Renal cortical epithelial cell (primary cell): ENCODE results near the gene ZMAT5. TPM values are rescaled to one million over a fixed set of nuclear protein-coding genes. Genes with fewer than 3 reads are reported as not detected.

Experiments used
- DNase-seq: peaks from one replicate; pipeline ENCODE4 v3.0.0-alpha.2; 2011; ENCODE audit warnings: low read depth
- total RNA-seq: library from RNA; depleted of rRNA; stranded (reverse); fragments of >200 nt; gene quantifications from 2 replicates; pipeline ENCODE4 v1.2.3, GENCODE V29; 2014

ZMAT5 gene
- total RNA-seq, 1 donor from 2014 or later = 14.5 TPM

GRCh38 chr22:29753808-29754657 is 12.8 kb downstream of the ZMAT5 start:
- no peak for DNase-seq

- DNase-seq = no peak
Measured at GRCh38 chr22:29751669-29752068, 15.1 kb downstream of the ZMAT5 start.

DNA sequence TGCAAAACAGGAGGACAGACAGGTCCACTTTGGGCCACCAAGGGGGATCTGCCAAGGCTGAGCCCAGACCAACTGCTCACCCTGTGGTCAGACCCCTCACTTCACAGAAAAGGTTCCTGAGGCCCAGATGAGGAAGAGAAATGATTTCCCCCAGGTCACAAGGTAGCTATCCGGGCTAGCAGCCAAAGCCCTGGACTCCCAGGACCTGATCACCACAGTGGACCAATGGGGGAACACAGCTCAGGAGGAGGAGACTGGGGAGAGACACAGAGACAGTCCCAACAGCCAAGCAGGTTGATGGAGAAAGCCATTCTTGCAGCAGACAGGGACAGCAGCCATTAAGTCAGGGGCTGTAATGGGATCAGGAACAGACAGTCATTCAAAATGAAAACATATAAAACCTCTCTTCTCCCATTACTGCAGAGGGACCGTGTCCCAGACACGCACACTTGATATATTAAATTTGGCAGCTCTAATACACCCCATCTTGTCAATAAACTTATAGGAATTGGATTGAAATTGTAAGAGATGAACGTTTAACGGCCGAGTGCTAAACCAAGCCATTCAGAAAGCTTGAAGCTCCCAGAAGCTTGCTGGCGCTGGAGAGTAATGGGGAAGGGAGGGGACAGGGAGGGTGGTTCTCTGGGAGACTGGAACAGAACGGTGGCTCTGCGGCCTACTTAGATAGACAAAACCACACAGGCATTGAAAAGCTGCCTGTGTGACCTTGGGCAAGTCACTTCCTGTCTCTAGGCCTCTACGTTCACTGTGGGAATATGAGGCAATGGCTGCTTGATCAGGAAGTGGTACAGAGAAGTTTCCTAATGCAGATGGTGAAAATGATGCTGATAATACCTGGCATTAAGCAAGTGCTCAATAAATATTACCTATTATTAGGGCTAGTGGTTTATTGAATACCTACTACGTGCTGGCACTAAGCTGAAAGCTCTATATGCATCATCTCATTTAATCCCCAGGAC is 16.0 kb downstream of the ZMAT5 start:
- peak; percentile 15 for DNase-seq

GRCh38 chr22:29750029-29750428 is 16.8 kb downstream of the ZMAT5 start:
- no peak for DNase-seq

DNA sequence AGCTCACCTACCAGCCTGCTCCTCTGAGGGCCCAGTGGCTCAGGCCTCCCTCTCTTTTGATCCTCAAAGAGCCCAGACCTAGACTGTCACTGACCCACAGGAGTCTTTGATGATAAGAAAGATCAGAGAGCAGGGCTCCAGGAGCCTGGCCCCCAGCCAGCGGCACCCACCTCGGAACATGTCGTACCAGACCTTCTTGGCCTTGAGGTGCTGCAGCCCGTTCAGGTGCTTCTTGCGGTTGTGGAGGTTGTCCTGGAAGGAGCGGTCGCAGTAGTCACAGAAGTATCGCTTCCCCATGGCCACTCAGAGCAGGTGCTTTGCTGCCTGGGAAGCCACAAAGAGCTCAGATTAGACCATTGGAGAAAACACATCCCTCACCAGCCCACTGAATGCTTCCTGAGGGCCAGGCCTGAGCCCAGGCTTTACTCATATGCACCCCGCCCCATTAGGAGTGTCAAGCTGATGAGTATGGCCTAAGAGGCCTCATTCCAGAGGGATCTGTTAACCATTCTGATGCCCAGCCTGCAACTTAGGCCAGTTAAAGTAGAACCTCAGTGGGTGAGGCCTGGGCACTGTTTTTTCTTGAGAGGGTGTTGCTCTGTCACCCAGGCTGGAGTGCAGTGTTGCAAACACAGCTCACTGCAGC is 18.4 kb downstream of the ZMAT5 start:
- DNase-seq = no peak

DNA sequence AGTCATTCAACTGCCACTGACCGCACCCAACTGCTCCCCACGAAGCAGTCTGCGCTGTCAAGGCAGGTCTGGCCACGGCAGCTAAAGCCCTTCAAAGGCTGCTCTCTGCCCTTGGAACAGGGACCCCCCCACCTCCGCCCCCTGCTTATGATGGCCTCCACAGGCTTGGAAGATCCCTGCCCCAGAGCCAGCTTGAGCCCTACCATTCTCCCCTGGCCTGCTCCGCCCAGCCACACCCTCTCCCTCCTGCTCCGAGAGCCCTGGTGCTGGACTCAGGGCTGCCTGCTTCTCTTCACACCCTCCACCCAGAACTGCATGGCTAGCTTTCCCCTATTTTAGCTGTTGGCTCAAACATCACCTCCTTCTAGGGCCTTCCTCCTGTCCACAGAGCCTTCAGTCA is 19.0 kb downstream of the ZMAT5 start:
- no peak for DNase-seq

- peak; percentile 33 for DNase-seq
Measured at GRCh38 chr22:29744902-29745301, 21.9 kb downstream of the ZMAT5 start.

- DNase-seq = no peak
Measured at GRCh38 chr22:29742326-29742725, 24.5 kb downstream of the ZMAT5 start.

DNA sequence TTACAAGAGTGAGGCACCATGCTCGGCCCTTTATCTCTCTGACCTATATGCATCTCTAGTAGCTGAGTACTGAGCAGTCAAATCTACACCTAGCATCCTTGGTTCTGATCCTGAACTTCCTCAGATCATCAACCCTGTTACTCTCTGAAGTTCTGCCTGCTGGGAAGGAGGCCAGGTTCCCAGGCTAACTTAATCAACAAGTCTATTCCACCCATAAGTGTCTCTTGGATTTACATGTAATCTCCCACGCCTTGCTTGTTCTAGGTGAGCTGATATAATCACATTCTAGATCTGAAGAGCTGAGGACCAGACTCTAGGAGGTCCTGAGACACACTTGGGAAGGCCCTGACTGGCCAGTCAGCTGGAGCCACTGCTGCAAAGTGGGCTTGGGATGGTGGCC is 24.9 kb downstream of the ZMAT5 start:
- no peak for DNase-seq

DNA sequence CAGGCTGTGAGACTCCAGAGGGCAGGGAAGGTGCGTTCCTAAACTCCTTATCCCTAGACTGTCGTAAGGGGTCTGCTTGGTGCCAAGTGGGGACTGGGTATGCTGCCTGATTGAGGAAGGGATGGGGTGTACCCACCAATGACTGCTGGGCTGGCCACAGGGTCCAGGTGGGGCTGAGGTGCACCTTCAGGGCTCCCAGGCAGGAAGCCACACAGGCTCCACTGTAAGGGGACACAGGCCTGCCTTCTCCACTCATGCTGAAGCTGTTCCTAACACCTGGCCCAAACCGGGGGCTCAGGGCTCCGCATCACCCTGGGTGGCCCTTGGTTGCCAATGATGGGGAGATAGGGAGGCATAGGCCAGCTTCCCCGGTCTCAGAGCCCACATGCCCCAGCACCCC is 26.6 kb downstream of the ZMAT5 start:
- DNase-seq = no peak

DNA sequence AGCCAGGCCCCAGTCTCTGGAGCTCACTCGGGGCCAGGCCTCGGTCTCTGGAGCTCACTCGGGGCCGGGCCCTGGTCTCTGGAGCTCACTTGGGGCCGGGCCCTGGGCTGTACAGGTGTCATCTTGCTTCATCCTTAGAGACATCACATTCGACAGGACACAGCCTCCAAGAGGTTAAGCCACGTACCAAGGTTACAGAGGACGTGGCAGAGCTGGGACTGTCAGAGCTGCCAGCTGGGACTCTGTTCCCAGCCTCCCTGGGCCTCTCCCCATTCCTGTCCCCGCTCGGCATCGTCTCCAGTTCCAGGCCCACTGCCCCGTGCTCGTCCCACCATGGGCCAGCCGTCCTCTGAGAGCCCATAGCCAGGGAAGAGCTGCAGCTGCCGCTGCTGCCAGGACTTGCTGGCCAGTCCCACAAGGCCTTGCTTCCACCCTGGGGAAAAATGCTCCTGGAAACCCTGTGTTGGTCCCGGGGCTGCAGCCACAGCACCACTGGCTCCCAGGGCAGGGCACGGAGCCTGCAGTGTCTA is 27.4 kb downstream of the ZMAT5 start:
- DNase-seq = no peak

DNA sequence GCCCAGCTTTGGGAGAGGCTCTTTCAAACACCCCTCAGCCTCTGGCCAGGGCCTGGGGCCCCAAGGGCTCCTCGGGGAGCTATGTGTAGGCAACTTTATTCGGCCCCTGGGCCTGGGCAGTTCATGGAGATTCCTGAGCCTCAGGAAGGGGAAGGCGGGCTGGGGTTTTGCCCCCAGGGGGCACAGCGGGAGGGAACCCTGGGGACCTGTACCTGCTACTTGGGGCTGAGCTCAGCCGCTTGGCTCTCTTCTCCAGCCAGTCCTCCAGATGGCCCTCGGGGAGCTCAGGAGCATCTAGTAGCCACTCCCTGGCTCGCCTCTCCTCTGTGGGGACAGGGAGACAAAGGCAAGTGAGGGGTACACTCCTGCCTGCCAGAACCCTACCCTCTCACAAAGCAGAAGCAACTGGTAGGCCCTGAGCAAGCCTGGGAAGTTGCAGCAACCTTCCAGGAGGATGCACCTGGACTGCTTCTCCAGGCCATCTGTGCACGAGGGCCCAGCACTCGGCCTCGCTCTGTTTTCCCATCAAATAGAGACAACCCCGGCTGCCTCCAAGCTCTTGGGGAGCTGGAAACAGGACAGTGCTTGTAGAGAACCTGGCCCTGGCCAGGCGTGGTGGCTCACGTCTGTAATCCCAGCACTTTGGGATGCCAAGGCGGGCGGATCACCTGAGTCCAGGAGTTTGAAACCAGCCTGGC is 28.5 kb downstream of the ZMAT5 start:
- DNase-seq = no peak

GRCh38 chr22:29737251-29738117 is 29.3 kb downstream of the ZMAT5 start:
- DNase-seq = no peak

- no peak for DNase-seq
Measured at GRCh38 chr22:29735416-29735815, 31.4 kb downstream of the ZMAT5 start.

GRCh38 chr22:29734838-29735237 is 32.0 kb downstream of the ZMAT5 start:
- DNase-seq = no peak

DNA sequence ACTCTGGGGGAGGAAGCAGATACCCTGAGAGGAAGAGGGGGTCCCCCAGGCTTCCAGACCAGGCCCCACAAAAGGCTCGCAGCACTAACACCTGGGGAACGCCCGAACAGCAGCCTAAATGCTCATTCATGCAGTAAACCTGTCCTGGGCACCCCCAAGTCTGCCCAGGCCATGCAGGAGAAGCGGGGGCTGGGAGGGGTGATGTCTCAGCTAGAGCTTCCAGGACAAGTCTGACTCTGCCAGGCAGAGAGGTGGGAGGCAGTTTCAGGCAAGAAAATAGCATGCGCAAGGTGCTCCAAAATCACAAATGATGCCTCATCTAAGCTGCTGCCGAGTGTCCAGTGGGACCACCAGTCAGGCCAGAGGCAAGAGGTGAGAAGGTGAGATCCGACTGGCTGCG is 32.4 kb downstream of the ZMAT5 start:
- DNase-seq = no peak

- DNase-seq = peak; percentile 13
Measured at GRCh38 chr22:29733362-29734201, 33.2 kb downstream of the ZMAT5 start.

DNA sequence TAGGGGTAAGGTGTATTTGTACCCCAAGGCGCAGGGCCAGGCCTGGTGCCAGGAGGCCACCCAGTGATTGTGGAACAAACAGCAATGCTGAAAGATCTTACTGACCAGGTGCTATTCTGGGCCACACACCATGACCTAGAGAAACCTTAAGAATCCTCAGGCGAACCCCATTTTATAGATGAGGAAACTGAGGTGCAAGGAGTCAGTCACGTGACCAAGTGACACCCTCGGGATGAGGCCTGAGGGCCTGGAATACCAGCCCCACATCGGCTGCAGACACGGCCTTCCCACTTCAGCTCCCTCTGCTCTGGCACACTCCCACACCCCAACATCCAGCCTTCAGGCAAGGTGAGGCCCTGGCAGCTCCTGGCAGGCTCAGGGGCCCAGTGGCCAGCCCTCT is 33.9 kb downstream of the ZMAT5 start:
- no peak for DNase-seq
